NB4 (cell line): ENCODE data around the gene CARMIL1.

ENCODE experiments used
- CTCF ChIP-seq: IDR thresholded peaks from one replicate; pipeline ENCODE4 v1.5.1; 2012; ENCODE audit warnings: low read depth, low read length
- MYC ChIP-seq: IDR thresholded peaks from 2 replicates; pipeline ENCODE4 v1.6.1; 2011; ENCODE audit warnings: low read depth, low read length
- POLR2A ChIP-seq: IDR thresholded peaks from 2 replicates; pipeline ENCODE4 v1.6.1; 2011; ENCODE audit warnings: mild to moderate bottlenecking; ENCODE audit not compliant: insufficient read length; ENCODE audit errors: extremely low read depth
- TF ChIP-seq, protein P1 (sequence below): IDR thresholded peaks from 2 replicates; pipeline ENCODE4 v1.6.1; 2011; ENCODE audit warnings: low read depth, low read length

DNA sequence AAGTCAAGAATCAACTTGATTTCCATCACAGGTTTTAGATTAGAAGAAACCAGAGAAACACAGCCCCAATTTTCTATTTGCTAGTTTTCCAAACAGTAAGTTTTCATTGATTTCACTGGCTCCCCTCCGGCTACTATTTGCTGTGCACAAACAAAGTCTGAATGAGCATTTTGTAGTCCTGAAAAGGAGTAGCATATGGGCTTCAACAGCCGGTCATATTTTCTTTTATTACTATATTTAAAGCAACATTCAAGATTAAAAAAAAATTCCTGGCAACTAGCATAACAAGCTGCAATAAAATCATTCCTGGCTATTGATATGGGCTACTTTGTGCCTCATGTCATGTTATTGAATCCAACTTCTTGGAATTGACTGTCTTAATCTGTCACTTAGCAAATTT lies 48.3 kb downstream of the CARMIL1 start:
- TF ChIP-seq CTCF (no peak), POLR2A (no peak), MYC (no peak)
- TF ChIP-seq, protein P1, sequence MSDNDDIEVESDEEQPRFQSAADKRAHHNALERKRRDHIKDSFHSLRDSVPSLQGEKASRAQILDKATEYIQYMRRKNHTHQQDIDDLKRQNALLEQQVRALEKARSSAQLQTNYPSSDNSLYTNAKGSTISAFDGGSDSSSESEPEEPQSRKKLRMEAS: no peak
